Measurements from ENCODE around the gene ZNRF1. TPM values are rescaled to one million over a fixed set of nuclear protein-coding genes. Genes with fewer than 3 reads are reported as not detected.
"Not testable (repeated sequence)": the region's sequence is repeated elsewhere in the genome, so short reads cannot be mapped to it uniquely, and the experiment has no call there.

The ZNRF1 gene
- total RNA-seq, 1 experiment from 2014 or later, result 20.7 TPM

GRCh38 chr16:75011634-75012307 is 12.9 kb downstream of the ZNRF1 start:
- Histone ChIP-seq H3K4me1 (replicated peaks) (peaks cover 30% of the 10 kb centered on the region), H3K36me3 (0 out of 2 replicates have a peak, but pooled peaks cover 3% of the 10 kb centered on the region), H3K27ac (peak overlapping the region; percentile 79), H3K27me3 (replicated peaks) (no peaks in the 10 kb centered on the region), H3K9me3 (replicated peaks) (no peaks in the 10 kb centered on the region), H3K4me3 (no peak overlapping the region)
- DNase-seq (ENCODE audit: low read depth in 1 of 2, low spot score in 2 of 2), result peak; percentile 75 to 88

- no peak overlapping the region for H3K4me3 ChIP-seq
- peaks cover 36% of the 10 kb centered on the region for H3K4me1 ChIP-seq (replicated peaks)
- no peaks in the 10 kb centered on the region for H3K27me3 ChIP-seq (replicated peaks)
- 0 out of 2 replicates have a peak, but pooled peaks cover 3% of the 10 kb centered on the region for H3K36me3 ChIP-seq
- H3K9me3 ChIP-seq (replicated peaks), result no peaks in the 10 kb centered on the region
- peak overlapping the region; percentile 79 for H3K27ac ChIP-seq
- peak in 1 of 2 experiments; percentile 33 for DNase-seq (ENCODE audit: low read depth in 1 of 2, low spot score in 2 of 2)
Measured at GRCh38 chr16:75012380-75013081, 13.7 kb downstream of the ZNRF1 start.

GRCh38 chr16:75013123-75013522 is 14.3 kb downstream of the ZNRF1 start:
- H3K36me3 ChIP-seq; H3K27me3 ChIP-seq (replicated peaks); DNase-seq (ENCODE audit: low read depth in 1 of 2, low spot score in 2 of 2); H3K4me3 ChIP-seq; H3K9me3 ChIP-seq (replicated peaks): not testable (repeated sequence)
- Histone ChIP-seq H3K4me1 (replicated peaks) (peaks cover 39% of the 10 kb centered on the region), H3K27ac (peak overlapping the region; percentile 79)

- H3K4me1 ChIP-seq (replicated peaks), result peaks cover 49% of the 10 kb centered on the region
Measured at GRCh38 chr16:75014318-75014717, 15.5 kb downstream of the ZNRF1 start.

GRCh38 chr16:75016451-75017081 is 17.7 kb downstream of the ZNRF1 start:
- H3K4me3 ChIP-seq; H3K27me3 ChIP-seq (replicated peaks); H3K9me3 ChIP-seq (replicated peaks); H3K27ac ChIP-seq; DNase-seq (ENCODE audit: low read depth in 1 of 2, low spot score in 2 of 2); H3K36me3 ChIP-seq: not testable (repeated sequence)
- H3K4me1 ChIP-seq (replicated peaks), result peaks cover 41% of the 10 kb centered on the region

More at GRCh38 chr16:75014318-75014717, 15.5 kb downstream of the ZNRF1 start:
- H3K4me3 ChIP-seq, result no peak overlapping the region
- no peak for DNase-seq (ENCODE audit: low read depth in 1 of 2, low spot score in 2 of 2)
- H3K27ac ChIP-seq, result no peak overlapping the region
- H3K36me3 ChIP-seq, result no peaks in the 10 kb centered on the region
- H3K9me3 ChIP-seq (replicated peaks), result no peaks in the 10 kb centered on the region
- H3K27me3 ChIP-seq (replicated peaks), result no peaks in the 10 kb centered on the region

GRCh38 chr16:75017670-75018525 is 19.1 kb downstream of the ZNRF1 start:
- Histone ChIP-seq H3K9me3 (replicated peaks) (peaks cover 9% of the 10 kb centered on the region), H3K4me3 (no peak overlapping the region), H3K27me3 (replicated peaks) (no peaks in the 10 kb centered on the region), H3K36me3 (no peaks in the 10 kb centered on the region), H3K4me1 (replicated peaks) (peaks cover 28% of the 10 kb centered on the region), H3K27ac (0 out of 2 replicates have a peak overlapping the region, but pooled peaks have one; percentile 21)
- no peak for DNase-seq (ENCODE audit: low read depth in 1 of 2, low spot score in 2 of 2)

- Histone ChIP-seq H3K4me1 (replicated peaks) (peaks cover 23% of the 10 kb centered on the region), H3K27me3 (replicated peaks) (no peaks in the 10 kb centered on the region), H3K27ac (0 out of 2 replicates have a peak overlapping the region, but pooled peaks have one; percentile 21), H3K4me3 (no peak overlapping the region), H3K9me3 (replicated peaks) (peaks cover 9% of the 10 kb centered on the region), H3K36me3 (no peaks in the 10 kb centered on the region)
- DNase-seq (ENCODE audit: low read depth in 1 of 2, low spot score in 2 of 2), result peak; percentile 47 to 57
Measured at GRCh38 chr16:75019007-75019406, 20.2 kb downstream of the ZNRF1 start.

- H3K27me3 ChIP-seq (replicated peaks), result no peaks in the 10 kb centered on the region
- no peak for DNase-seq (ENCODE audit: low read depth in 1 of 2, low spot score in 2 of 2)
- no peak overlapping the region for H3K4me3 ChIP-seq
- no peaks in the 10 kb centered on the region for H3K36me3 ChIP-seq
- no peak overlapping the region for H3K27ac ChIP-seq
- H3K4me1 ChIP-seq (replicated peaks), result peaks cover 23% of the 10 kb centered on the region
- H3K9me3 ChIP-seq (replicated peaks), result peaks cover 9% of the 10 kb centered on the region
Measured at GRCh38 chr16:75019586-75019985, 20.8 kb downstream of the ZNRF1 start.

GRCh38 chr16:75021410-75021809 is 22.6 kb downstream of the ZNRF1 start:
- no peak for DNase-seq (ENCODE audit: low read depth in 1 of 2, low spot score in 2 of 2)
- Histone ChIP-seq H3K27ac (no peak overlapping the region), H3K4me1 (replicated peaks) (peaks cover 34% of the 10 kb centered on the region), H3K36me3 (no peaks in the 10 kb centered on the region), H3K9me3 (replicated peaks) (peaks cover 9% of the 10 kb centered on the region), H3K4me3 (no peak overlapping the region), H3K27me3 (replicated peaks) (no peaks in the 10 kb centered on the region)

- no peak for DNase-seq (ENCODE audit: low read depth in 1 of 2, low spot score in 2 of 2)
- Histone ChIP-seq H3K4me3 (no peak overlapping the region), H3K27ac (no peak overlapping the region), H3K36me3 (no peaks in the 10 kb centered on the region), H3K27me3 (replicated peaks) (no peaks in the 10 kb centered on the region), H3K9me3 (replicated peaks) (peaks cover 9% of the 10 kb centered on the region), H3K4me1 (replicated peaks) (peaks cover 39% of the 10 kb centered on the region)
Measured at GRCh38 chr16:75022567-75022966, 23.7 kb downstream of the ZNRF1 start.

GRCh38 chr16:75023009-75023408 is 24.2 kb downstream of the ZNRF1 start:
- Histone ChIP-seq H3K9me3 (replicated peaks) (peaks cover 9% of the 10 kb centered on the region), H3K4me1 (replicated peaks) (peaks cover 40% of the 10 kb centered on the region), H3K36me3 (no peaks in the 10 kb centered on the region), H3K27ac (no peak overlapping the region), H3K4me3 (no peak overlapping the region), H3K27me3 (replicated peaks) (no peaks in the 10 kb centered on the region)
- DNase-seq (ENCODE audit: low read depth in 1 of 2, low spot score in 2 of 2), result no peak

- DNase-seq (ENCODE audit: low read depth in 1 of 2, low spot score in 2 of 2), result no peak
- no peaks in the 10 kb centered on the region for H3K27me3 ChIP-seq (replicated peaks)
- H3K4me3 ChIP-seq, result no peak overlapping the region
Measured at GRCh38 chr16:75024182-75024581, 25.4 kb downstream of the ZNRF1 start.

GRCh38 chr16:75024594-75024993 is 25.8 kb downstream of the ZNRF1 start:
- Histone ChIP-seq H3K4me1 (replicated peaks) (peaks cover 39% of the 10 kb centered on the region), H3K4me3 (no peak overlapping the region), H3K27me3 (replicated peaks) (no peaks in the 10 kb centered on the region), H3K9me3 (replicated peaks) (peaks cover 9% of the 10 kb centered on the region), H3K36me3 (no peaks in the 10 kb centered on the region), H3K27ac (no peak overlapping the region)
- DNase-seq (ENCODE audit: low read depth in 1 of 2, low spot score in 2 of 2), result no peak

More at GRCh38 chr16:75024182-75024581, 25.4 kb downstream of the ZNRF1 start:
- H3K27ac ChIP-seq, result no peak overlapping the region
- peaks cover 39% of the 10 kb centered on the region for H3K4me1 ChIP-seq (replicated peaks)
- no peaks in the 10 kb centered on the region for H3K36me3 ChIP-seq
- peaks cover 9% of the 10 kb centered on the region for H3K9me3 ChIP-seq (replicated peaks)
